Peyer's patch (tissue), 4 donors: ENCODE measurements around the gene TRERF1.

Experiments
- CTCF ChIP-seq, 6 experiments: fragments of 450-650 bp in 4 of 6; fragments of 200-600 bp in 2 of 6; sonication (generic) in 1 of 6; IDR thresholded peaks; one replicate each; pipeline ENCODE4 v1.5.1; 2017 to 2019; ENCODE audit warnings: antibody characterized with exemption in 6 of 6, mild to moderate bottlenecking in 3 of 6, moderate library complexity in 1 of 6
- POLR2A ChIP-seq, 2 donors: fragments of 450-650 bp; IDR thresholded peaks; one replicate each; pipeline ENCODE4 v1.5.1; 2017; ENCODE audit warnings: antibody characterized with exemption in 2 of 2, mild to moderate bottlenecking in 2 of 2, moderate library complexity in 2 of 2

GRCh38 chr6:42449917-42450476 lies 1.7 kb downstream of the TRERF1 start:
- TF ChIP-seq CTCF (IDR thresholded peaks at IDR 0.05) (no peak), POLR2A (IDR thresholded peaks at IDR 0.05) (no peak)
